Breast epithelium (tissue), 4 donors: ENCODE results near the gene KNOP1. TPM values are rescaled to one million over a fixed set of nuclear protein-coding genes. Genes with fewer than 3 reads are reported as not detected.

Experiments used
- DNase-seq, 2 donors: peaks; one replicate each; pipeline ENCODE4 v3.0.0-alpha.2; 2019; ENCODE audit warnings: low spot score in 2 of 2
- H3K27ac ChIP-seq, 2 donors: fragments of 200-600 bp; sonication (generic) in 1 of 2; one replicate each; pipeline ENCODE4 v1.5.1; 2016 to 2019; ENCODE audit warnings: mild to moderate bottlenecking in 1 of 2
- H3K27me3 ChIP-seq, 2 donors: fragments of 200-600 bp; sonication (generic) in 1 of 2; one replicate each; pipeline versions ENCODE4 v1.5.1 to v1.6.0; 2017 to 2019; ENCODE audit warnings: control low read depth in 1 of 2, mild to moderate bottlenecking in 1 of 2
- H3K36me3 ChIP-seq: fragments of 200-600 bp; one replicate; pipeline ENCODE4 v1.5.1; 2019
- H3K4me1 ChIP-seq, 2 donors: fragments of 200-600 bp; sonication (generic); one replicate each; pipeline ENCODE4 v1.5.1; 2016 to 2019; ENCODE audit warnings: control low read depth in 1 of 2
- H3K4me3 ChIP-seq, 3 donors: fragments of 200-600 bp; sonication (generic); 1 replicate in 2 of 3; 2 replicates in 1 of 3; pipeline ENCODE4 v1.5.1; 2016 to 2019; ENCODE audit warnings: mild to moderate bottlenecking in 3 of 3, moderate library complexity in 2 of 3
- H3K9me3 ChIP-seq, 2 donors: fragments of 200-600 bp; sonication (generic) in 1 of 2; one replicate each; pipeline ENCODE4 v1.5.1; 2016 to 2019; ENCODE audit warnings: control low read depth in 1 of 2
- CTCF ChIP-seq, 3 donors: fragments of 450-650 bp; IDR thresholded peaks; one replicate each; pipeline ENCODE4 v1.5.1; 2016 to 2017; ENCODE audit warnings: antibody characterized with exemption in 3 of 3, mild to moderate bottlenecking in 3 of 3, moderate library complexity in 3 of 3
- POLR2A ChIP-seq: fragments of 450-650 bp; IDR thresholded peaks from one replicate; pipeline ENCODE4 v1.6.1; 2016; ENCODE audit warnings: antibody characterized with exemption, mild to moderate bottlenecking, moderate library complexity
- POLR2AphosphoS5 ChIP-seq, 3 donors: sonication (generic); formaldehyde crosslinking; IDR thresholded peaks; one replicate each; pipeline ENCODE4 v1.6.1; 2017; ENCODE audit warnings: antibody characterized with exemption in 3 of 3
- intact Hi-C: fragments of 100-400 bp; cut with DNase I; formaldehyde crosslinking; loops from one replicate; pipeline ENCODE4 v1.15.1; 2023; ENCODE audit warnings: low total_unique reads
- total RNA-seq, 3 donors: library from RNA; depleted of rRNA; stranded (reverse); fragments of >200 nt; gene quantifications; one replicate each; pipeline ENCODE4 v1.1.0, GENCODE V29; 2016

The KNOP1 gene
- total RNA-seq, 3 donors from 2014 or later: 12.3 to 15.4 (median 13.0) TPM

GRCh38 chr16:19712418-19713058 is 5.5 kb downstream of the KNOP1 start:
- Histone ChIP-seq H3K4me3 (no peak overlapping the region), H3K9me3 (no peaks in the 10 kb centered on the region), H3K36me3 (no peaks in the 10 kb centered on the region), H3K27me3 (no peaks in the 10 kb centered on the region), H3K27ac (no peak overlapping the region), H3K4me1 (peaks cover 5 to 18% of the 10 kb centered on the region in 2 donors)
- TF ChIP-seq POLR2A (no peak), CTCF (IDR thresholded peaks at IDR 0.05) (no peak), POLR2AphosphoS5 (IDR thresholded peaks at IDR 0.05) (no peak)
- DNase-seq: no peak
- intact Hi-C loops: loop anchor here (10.0 kb wide), 1 partner anchor 172 kb away; the partner anchor contains the start of gene GPRC5B

- Histone ChIP-seq H3K9me3 (no peaks in the 10 kb centered on the region), H3K4me1 (peaks cover 0 to 11% of the 10 kb centered on the region in 2 donors), H3K36me3 (no peaks in the 10 kb centered on the region), H3K4me3 (no peak overlapping the region), H3K27me3 (no peaks in the 10 kb centered on the region), H3K27ac (no peak overlapping the region)
- intact Hi-C loops: loop anchor here (10.0 kb wide), 1 partner anchor 173 kb away; the partner anchor contains the start of gene GPRC5B
- no peak for DNase-seq
- TF ChIP-seq POLR2AphosphoS5 (IDR thresholded peaks at IDR 0.05): no peak
- no peak for TF ChIP-seq CTCF (IDR thresholded peaks at IDR 0.05)
- TF ChIP-seq POLR2A: no peak
Observed at GRCh38 chr16:19711643-19712042, 6.4 kb downstream of the KNOP1 start.

GRCh38 chr16:19710991-19711545 is 7.0 kb downstream of the KNOP1 start:
- no peak overlapping the region for H3K4me3 ChIP-seq
- no peak for DNase-seq
- TF ChIP-seq POLR2AphosphoS5 (IDR thresholded peaks at IDR 0.05) (no peak), POLR2A (no peak)
- no peaks in the 10 kb centered on the region for H3K9me3 ChIP-seq
- no peaks in the 10 kb centered on the region for H3K36me3 ChIP-seq
- intact Hi-C loops: loop anchor here (10.0 kb wide), 1 partner anchor 174 kb away; the partner anchor contains the start of gene GPRC5B
- H3K27me3 ChIP-seq: no peaks in the 10 kb centered on the region
- H3K27ac ChIP-seq: peak overlapping the region in 1 of 2 donors; percentile 58
- H3K4me1 ChIP-seq: peaks cover 0 to 5% of the 10 kb centered on the region in 2 donors

- no peaks in the 10 kb centered on the region for H3K36me3 ChIP-seq
- peak overlapping the region in 1 of 2 donors; percentile 48 for H3K27ac ChIP-seq
- H3K4me1 ChIP-seq: no peaks in the 10 kb centered on the region
- H3K4me3 ChIP-seq: no peak overlapping the region
- intact Hi-C loops: loop anchor here (10.0 kb wide), 1 partner anchor 174 kb away; the partner anchor contains the start of gene GPRC5B
- DNase-seq: no peak
- no peaks in the 10 kb centered on the region for H3K27me3 ChIP-seq
- no peak for TF ChIP-seq POLR2A
- no peak for TF ChIP-seq CTCF (IDR thresholded peaks at IDR 0.05)
- TF ChIP-seq POLR2AphosphoS5 (IDR thresholded peaks at IDR 0.05): no peak
- H3K9me3 ChIP-seq: no peaks in the 10 kb centered on the region
Observed at GRCh38 chr16:19710191-19710908, 7.7 kb downstream of the KNOP1 start.

- Histone ChIP-seq H3K4me3 (no peak overlapping the region), H3K27me3 (no peaks in the 10 kb centered on the region), H3K36me3 (no peaks in the 10 kb centered on the region), H3K4me1 (no peaks in the 10 kb centered on the region), H3K9me3 (no peaks in the 10 kb centered on the region), H3K27ac (peak overlapping the region in 1 of 2 donors; percentile 48)
- TF ChIP-seq CTCF (IDR thresholded peaks at IDR 0.05) (no peak), POLR2A (no peak), POLR2AphosphoS5 (IDR thresholded peaks at IDR 0.05) (no peak)
- intact Hi-C loops: loop anchor here (10.0 kb wide), 1 partner anchor 175 kb away; the partner anchor contains the start of gene GPRC5B
- no peak for DNase-seq
Observed at GRCh38 chr16:19709381-19710136, 8.5 kb downstream of the KNOP1 start.
